HG02885 (cell line): ENCODE data around the gene SRPRB.

Experiments used
- ATAC-seq: cut with Tn5 transposase; IDR thresholded peaks from one replicate; pipeline ENCODE4 v1.9.1; 2021; ENCODE audit warnings: mild to moderate bottlenecking; ENCODE audit not compliant: unreplicated experiment, poor library complexity

Gene SRPRB

DNA sequence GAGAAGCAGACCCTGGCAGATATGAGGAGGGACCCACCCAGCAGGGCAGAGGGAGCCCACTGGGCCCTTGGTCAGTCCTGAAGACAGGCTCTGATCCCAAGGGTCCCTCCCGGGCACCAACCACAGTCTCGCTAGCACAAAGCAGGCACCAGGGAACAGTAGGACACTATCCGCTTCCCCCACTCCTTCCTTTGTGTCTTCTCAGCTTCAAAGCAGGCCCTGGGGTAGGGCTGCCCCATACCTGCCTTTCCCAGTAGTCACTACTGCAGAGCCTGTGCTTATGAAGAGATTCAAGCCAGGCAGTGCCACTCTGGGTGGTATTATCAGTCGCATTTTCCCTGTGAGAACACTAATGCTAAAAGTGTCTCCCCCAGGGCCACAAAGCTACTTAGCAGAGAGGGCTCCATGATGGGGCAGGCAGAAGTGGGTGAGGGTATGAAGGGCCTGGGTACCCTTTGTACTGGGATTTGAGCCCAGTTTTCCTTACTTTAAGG, 32.7 kb downstream of the SRPRB start:
- no peak for ATAC-seq

GRCh38 chr3:133838916-133839800, 33.5 kb downstream of the SRPRB start:
- no peak for ATAC-seq

DNA sequence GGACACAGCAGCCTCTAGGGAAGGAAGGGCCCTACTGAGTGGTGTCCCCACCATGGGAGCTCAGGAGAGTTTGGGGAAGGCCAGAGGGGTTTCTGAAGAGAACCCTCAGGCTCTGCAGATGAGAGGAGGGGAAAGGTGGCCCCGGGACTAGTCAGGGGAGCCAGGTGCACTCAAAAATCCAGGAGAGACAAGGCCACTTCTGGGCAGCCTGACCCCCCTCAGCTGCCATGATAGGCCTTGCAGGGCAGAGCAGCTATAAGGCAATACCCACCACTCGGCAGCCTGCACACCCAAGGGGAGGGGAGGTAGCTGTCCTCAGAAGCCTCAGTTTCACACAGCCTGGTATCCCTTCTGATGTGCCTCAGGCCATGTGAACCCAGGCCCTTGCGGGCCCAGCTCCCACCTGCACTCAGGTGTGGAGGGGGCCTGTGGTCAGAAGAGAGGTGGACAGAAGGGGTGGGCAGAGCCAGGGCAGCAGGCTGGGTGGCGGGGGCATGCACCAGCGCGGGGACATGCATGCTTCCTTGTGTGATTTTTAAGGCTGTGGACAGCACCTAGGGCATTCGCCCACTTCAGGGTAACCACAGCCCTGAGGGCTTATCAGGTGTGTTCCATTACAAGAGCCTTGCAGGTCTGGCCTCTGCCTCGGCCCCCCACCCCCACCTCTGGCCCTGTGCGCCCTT, 34.6 kb downstream of the SRPRB start:
- no peak for ATAC-seq

DNA sequence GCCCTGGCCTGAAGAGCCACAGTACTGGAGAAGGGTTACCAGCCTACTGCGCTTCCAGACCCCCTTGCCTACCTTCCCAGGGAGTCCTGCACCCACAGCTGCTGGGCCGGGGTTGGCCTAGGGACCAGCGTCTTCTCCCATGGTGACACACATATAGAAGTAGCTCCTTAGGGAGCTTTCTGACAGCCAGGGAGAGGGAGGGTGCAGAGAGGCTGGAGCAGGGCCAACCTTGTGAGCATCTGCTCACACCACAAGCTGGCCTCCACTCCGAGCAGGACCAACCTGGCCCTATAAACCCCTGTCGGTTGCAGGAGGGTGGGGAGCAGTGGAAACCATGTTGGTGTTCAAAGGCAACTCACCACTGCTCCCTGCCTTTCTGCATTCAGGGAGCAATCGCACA, 35.2 kb downstream of the SRPRB start:
- no peak for ATAC-seq

GRCh38 chr3:133841196-133841595, 35.6 kb downstream of the SRPRB start:
- no peak for ATAC-seq

GRCh38 chr3:133842158-133842557, 36.5 kb downstream of the SRPRB start:
- no peak for ATAC-seq

DNA sequence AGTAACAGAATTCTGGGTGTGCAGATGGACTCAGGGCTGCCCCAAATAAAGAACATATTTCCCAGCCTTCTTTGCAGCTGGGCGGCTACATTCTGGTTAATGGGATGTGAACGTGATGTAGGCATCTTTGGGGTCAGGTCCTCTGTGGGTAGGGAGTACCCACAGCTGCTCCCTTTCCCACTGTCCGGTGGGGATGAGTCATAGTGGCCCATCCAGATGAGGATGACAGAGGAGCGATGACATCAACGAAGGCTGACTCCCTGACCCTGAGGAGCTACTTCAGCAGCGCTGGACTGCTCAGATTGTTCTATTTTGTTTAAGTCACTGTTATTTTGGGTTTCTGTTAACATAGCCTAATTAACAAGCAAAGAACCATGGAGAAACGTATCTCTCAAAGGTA, 38.0 kb downstream of the SRPRB start:
- no peak for ATAC-seq

DNA sequence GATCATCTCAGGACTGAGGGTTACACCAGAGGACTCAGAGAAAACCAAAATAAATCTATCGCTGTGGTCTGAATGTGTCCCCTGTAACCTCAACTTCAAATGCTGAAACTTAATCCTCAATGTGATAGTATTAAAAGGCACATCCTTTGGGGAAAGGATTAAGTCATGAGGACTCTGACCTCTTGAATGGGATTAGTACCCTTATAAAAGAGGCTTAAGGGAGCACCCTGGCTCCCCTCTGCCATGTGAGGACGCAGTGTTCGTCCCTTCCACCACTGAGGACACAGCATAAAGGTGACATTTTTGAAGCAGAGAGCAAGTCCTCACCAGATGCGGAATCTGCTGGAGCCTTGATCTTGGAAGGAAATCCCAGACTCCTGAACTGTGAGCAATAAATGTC, 39.5 kb downstream of the SRPRB start:
- ATAC-seq, result no peak

- no peak for ATAC-seq
Measured at GRCh38 chr3:133849346-133849745, 43.7 kb downstream of the SRPRB start.

DNA sequence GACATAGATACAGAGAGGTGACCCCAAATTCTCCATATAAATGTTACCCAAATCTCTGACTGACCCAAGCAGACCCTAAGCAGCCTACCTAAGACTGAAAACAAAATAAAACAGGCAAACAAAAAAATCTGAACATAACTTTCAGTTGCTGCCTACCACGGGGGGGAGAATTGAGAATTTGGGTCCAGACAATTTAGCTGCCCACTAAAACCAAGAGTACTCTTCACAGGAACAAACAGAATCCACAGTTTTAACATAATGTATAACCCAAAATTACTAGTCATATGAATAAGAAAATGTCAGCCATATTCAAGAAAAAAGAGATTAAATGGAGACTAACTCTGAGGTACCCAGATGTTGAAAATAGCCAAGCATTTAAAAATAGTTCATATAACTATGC, 44.4 kb downstream of the SRPRB start:
- no peak for ATAC-seq

DNA sequence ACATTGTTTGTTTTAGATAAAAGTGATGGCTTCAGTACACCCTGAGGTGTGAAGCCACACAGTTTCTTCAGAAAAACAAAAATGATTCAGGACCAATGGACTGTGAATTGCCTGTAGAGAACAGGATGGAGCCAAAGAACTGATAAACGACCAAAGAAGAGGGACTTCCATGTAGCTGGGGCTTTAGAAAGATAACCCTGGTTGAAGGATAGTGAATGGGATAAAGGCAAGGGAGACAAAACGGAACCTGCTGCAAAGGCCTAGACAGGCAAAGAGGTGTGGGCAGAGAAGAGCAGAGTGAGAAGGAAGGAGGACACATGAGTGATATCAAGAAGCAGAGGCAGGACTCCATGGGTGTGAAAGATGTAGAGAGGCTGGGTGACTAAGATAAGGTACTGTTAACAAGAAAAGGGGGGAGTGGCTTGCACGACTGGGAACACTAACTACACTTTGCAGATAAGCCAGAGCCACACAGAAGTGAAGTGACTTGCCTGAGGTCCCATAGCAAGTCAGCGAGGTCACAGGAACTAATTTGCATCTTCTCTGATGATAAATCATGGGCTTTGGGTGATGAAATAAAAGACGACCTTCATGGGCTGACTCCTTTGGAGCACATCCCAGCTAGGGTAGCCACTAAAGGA, 45.8 kb downstream of the SRPRB start:
- peak; percentile 55 for ATAC-seq

GRCh38 chr3:133851931-133852330, 46.3 kb downstream of the SRPRB start:
- ATAC-seq, result no peak

DNA sequence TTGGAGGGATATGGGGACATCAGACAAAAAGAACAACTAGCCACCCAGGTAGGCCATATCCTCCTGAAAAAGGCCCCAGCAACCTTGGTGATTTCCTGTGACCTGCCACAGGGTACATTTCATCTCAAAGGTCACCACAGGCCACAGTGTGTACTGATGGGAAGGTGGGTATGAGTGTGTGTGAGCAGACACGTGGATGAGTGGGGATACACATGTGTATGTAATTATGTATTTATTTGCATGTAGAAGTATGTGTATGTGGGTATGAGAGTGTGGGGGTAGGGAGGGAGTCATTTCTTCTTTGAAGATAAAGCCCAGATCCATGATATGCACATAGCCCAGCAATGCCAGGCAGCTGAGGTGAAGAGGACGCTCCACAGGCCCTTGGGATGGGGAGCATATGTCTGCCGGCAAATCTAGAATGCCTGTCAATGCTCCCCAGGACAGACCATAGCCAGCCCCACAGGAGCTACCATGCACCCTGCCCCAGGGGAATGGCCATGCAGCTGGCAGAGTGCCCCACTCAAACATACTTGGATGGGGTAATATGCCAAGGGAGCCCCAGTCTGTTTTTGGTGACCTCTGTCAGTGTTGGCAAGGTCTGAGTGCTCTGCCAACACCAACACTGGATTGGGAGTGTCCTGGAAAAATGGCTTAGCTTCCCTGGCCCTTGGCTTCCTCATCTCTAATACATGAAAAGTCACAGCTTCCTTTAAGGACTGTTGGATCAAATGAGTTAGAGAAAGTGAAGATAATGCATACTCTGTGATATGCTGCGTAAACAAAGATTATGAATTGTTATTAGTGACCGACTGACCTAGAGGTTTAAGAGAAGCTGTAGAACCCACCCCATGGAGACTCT, 47.7 kb downstream of the SRPRB start:
- ATAC-seq, result no peak

GRCh38 chr3:133853925-133854227, 48.3 kb downstream of the SRPRB start:
- ATAC-seq, result no peak

- no peak for ATAC-seq
Measured at GRCh38 chr3:133854264-133855001, 48.8 kb downstream of the SRPRB start.

DNA sequence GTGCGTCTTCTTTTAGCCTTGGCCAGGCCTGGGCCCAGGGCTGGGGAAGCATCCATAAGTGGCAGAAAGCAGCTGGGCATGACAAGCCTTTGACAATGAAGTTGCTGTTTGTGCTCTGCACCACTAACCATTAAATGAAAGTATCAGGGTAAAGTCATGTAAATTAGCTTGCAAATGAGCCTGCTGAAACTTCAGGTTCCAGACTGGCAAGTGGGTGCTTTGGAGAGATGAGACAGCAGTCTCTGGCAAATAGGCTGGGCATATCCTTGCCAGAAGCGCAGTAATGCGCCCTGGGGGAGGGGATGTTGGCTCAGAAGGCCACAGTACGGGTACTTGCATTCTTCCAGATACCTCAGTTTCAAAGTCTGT, 49.4 kb downstream of the SRPRB start:
- no peak for ATAC-seq

DNA sequence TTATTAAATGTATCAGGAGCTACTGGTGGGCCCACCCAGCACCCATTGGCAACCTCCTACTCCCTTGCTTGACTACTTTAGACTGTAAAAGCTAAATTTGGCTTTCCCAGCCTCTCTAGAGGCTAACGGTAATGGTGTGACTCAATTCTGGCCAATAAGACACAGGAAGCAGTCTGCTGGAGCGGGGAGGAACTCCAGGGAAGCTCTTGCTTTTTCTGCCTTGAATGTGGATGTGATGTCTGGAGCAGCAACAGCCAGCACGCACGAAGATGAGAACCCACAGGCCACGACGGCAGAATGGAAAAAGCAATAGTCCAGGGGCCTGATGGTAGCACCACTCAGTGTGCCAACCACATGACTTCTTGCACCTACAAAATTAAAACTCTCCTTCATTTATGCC, 50.2 kb downstream of the SRPRB start:
- ATAC-seq, result no peak

DNA sequence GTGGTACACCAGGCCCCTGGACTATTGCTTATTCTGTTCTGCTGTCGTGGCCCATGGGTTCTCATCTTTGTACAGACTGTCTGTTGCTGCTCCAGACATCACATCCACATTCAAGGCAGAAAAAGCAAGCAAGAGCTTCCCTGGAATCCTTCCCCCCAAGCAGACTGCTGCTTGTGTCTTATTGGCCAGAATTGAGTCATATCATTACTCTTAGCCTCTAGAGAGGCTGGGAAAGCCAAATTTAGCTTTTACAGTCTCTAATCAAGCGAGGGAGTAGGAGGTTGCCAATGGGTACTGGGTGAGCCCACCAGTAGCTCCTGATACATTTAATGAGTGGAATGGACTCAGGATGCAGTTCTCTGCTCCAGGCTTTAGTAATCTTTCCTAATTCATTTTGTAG, 50.7 kb downstream of the SRPRB start:
- no peak for ATAC-seq

- ATAC-seq, result no peak
Measured at GRCh38 chr3:133857767-133858166, 52.2 kb downstream of the SRPRB start.
